Keratinocyte (primary cell): ENCODE results near the gene MYL12B. TPM values are rescaled to one million over a fixed set of nuclear protein-coding genes. Genes with fewer than 3 reads are reported as not detected.

ENCODE experiments used
- DNase-seq: peaks from one replicate; pipeline ENCODE4 v3.0.0-alpha.2; 2011; ENCODE audit warnings: low read depth, missing footprints, low spot score
- FAIRE-seq: peaks from 2 replicates; lab custom pipeline; 2011; peaks lifted over from hg19 to GRCh38; lab: Jason Lieb, UNC
- H2AFZ ChIP-seq: 2 replicates; pipeline ENCODE4 v1.6.0; 2012; ENCODE audit warnings: low read length, control low read depth, inconsistent platforms; ENCODE audit not compliant: control insufficient read depth
- H3K27ac ChIP-seq: 2 replicates; pipeline ENCODE4 v1.5.1; 2011; ENCODE audit warnings: low read length; ENCODE audit not compliant: control insufficient read depth, insufficient read depth
- H3K27me3 ChIP-seq: 3 replicates; pipeline ENCODE4 v1.6.0; 2011; ENCODE audit warnings: low read length; ENCODE audit not compliant: control insufficient read depth, insufficient read depth; ENCODE audit errors: extremely low read depth
- H3K36me3 ChIP-seq, 2 experiments: 2 replicates in 1 of 2; 3 replicates in 1 of 2; pipeline ENCODE4 v1.5.1; 2011; ENCODE audit warnings: low read length in 2 of 2, mild to moderate bottlenecking in 1 of 2; ENCODE audit not compliant: control insufficient read depth in 2 of 2, insufficient read depth in 2 of 2; ENCODE audit errors: extremely low read depth in 1 of 2
- H3K4me1 ChIP-seq: 3 replicates; pipeline ENCODE4 v1.5.1; 2011; ENCODE audit warnings: low read length; ENCODE audit not compliant: control insufficient read depth, insufficient read depth; ENCODE audit errors: extremely low read depth
- H3K4me2 ChIP-seq: 3 replicates; pipeline ENCODE4 v1.6.0; 2011; ENCODE audit warnings: low read depth, low read length; ENCODE audit not compliant: control insufficient read depth, insufficient read depth; ENCODE audit errors: extremely low read depth
- H3K4me3 ChIP-seq, 3 experiments: fragments of 200-600 bp in 1 of 3; sonication (generic) in 1 of 3; 2 replicates in 2 of 3; 3 replicates in 1 of 3; pipeline ENCODE4 v1.5.1; 2011 to 2016; ENCODE audit warnings: low read length in 3 of 3, mild to moderate bottlenecking in 3 of 3, control low read depth in 2 of 3, inconsistent platforms in 1 of 3, low read depth in 1 of 3, mixed read lengths in 1 of 3, mixed run types in 1 of 3, moderate library complexity in 1 of 3; ENCODE audit not compliant: control insufficient read depth in 2 of 3, insufficient read depth in 2 of 3; ENCODE audit errors: extremely low read depth in 1 of 3
- H3K79me2 ChIP-seq: 2 replicates; pipeline ENCODE4 v1.6.0; 2012; ENCODE audit warnings: low read length; ENCODE audit not compliant: control insufficient read depth, insufficient read depth
- H3K9ac ChIP-seq: 3 replicates; pipeline ENCODE4 v1.6.0; 2011; ENCODE audit warnings: low read length; ENCODE audit not compliant: control insufficient read depth, insufficient read depth; ENCODE audit errors: extremely low read depth
- H3K9me1 ChIP-seq: 3 replicates; pipeline ENCODE4 v1.6.0; 2011; ENCODE audit warnings: low read length; ENCODE audit not compliant: control insufficient read depth, insufficient read depth; ENCODE audit errors: extremely low read depth
- H3K9me3 ChIP-seq: 2 replicates; pipeline ENCODE4 v1.5.1; 2012; ENCODE audit warnings: low read depth, low read length; ENCODE audit not compliant: control insufficient read depth
- H4K20me1 ChIP-seq: 3 replicates; pipeline ENCODE4 v1.6.0; 2011; ENCODE audit warnings: low read length; ENCODE audit not compliant: control insufficient read depth, insufficient read depth; ENCODE audit errors: extremely low read depth
- CTCF ChIP-seq, 3 experiments: IDR thresholded peaks in 1 of 3; conservative IDR thresholded peaks in 1 of 3; optimal IDR thresholded peaks in 1 of 3; 2 replicates in 2 of 3; 3 replicates in 1 of 3; pipeline versions ENCODE3 to v1.5.1; 2011; ENCODE audit warnings: low read length in 3 of 3, mild to moderate bottlenecking in 3 of 3, moderate library complexity in 2 of 3, control low read depth in 1 of 3, inconsistent platforms in 1 of 3; ENCODE audit not compliant: insufficient read depth in 2 of 3; ENCODE audit errors: extremely low read depth in 1 of 3
- EZH2 ChIP-seq: IDR thresholded peaks from one replicate; pipeline ENCODE4 v1.6.1; 2012; ENCODE audit warnings: inconsistent platforms, mild to moderate bottlenecking, low read length, moderate library complexity
- dilution Hi-C: fragments of 300-500 bp; cut with MboI; formaldehyde crosslinking; loops from one replicate; pipeline ENCODE4 v1.7.0; 2020; ENCODE audit warnings: low sequenced_read_pairs; ENCODE audit not compliant: extremely low pct_ligation_motif_present
- polyA plus RNA-seq, 5 experiments: library from polyadenylated mRNA; depleted of rRNA in 3 of 5; stranded (reverse) in 3 of 5; stranded (forward) in 1 of 5; unstranded in 1 of 5; fragments of >200 nt; gene quantifications; 1 replicate in 1 of 5; 2 replicates in 3 of 5; 3 replicates in 1 of 5; pipeline versions ENCODE4 v1.2.1 to v1.2.3, GENCODE V29; 2011 to 2012; ENCODE audit warnings: missing spikeins in 2 of 5, low read depth in 1 of 5, low replicate concordance in 1 of 5

Gene MYL12B
- polyA plus RNA-seq, 1 donor (not counting 4 experiments of a cell fraction or from before 2014, with no cell fraction given) = 1,224 TPM

- Histone ChIP-seq H4K20me1 (peaks cover 49% of the 10 kb centered on the region), H3K9ac (peak overlapping the region; percentile 98)
Measured at GRCh38 chr18:3263132-3263700, 1.3 kb downstream of the MYL12B start.

GRCh38 chr18:3264362-3264761 lies 2.4 kb downstream of the MYL12B start:
- H2AFZ ChIP-seq = no peak overlapping the region
- H3K9ac ChIP-seq = no peak overlapping the region
- H3K4me3 ChIP-seq = peak overlapping the region; percentile 78 to 98 (median 88)
- H3K9me3 ChIP-seq = no peaks in the 10 kb centered on the region
- peaks cover 59% of the 10 kb centered on the region for H4K20me1 ChIP-seq
- peaks cover 0 to 10% of the 10 kb centered on the region in 2 experiments for H3K36me3 ChIP-seq
- dilution Hi-C loops = no loop called here
- TF ChIP-seq CTCF (optimal IDR thresholded peaks at IDR 0.05 in 1 of 3, IDR thresholded peaks at IDR 0.05 in 1 of 3, conservative IDR thresholded peaks at IDR 0.05 in 1 of 3; ENCODE audit: extremely low read depth in 1 of 3, insufficient read depth in 2 of 3, low read length in 3 of 3) = no peak
- TF ChIP-seq EZH2 = no peak
- H3K27me3 ChIP-seq = no peaks in the 10 kb centered on the region
- H3K27ac ChIP-seq = no peak overlapping the region
- H3K4me1 ChIP-seq = peaks cover 60% of the 10 kb centered on the region
- peaks cover 15% of the 10 kb centered on the region for H3K9me1 ChIP-seq
- H3K4me2 ChIP-seq = peak overlapping the region; percentile 96
- H3K79me2 ChIP-seq = peaks cover 75% of the 10 kb centered on the region
- no peak for DNase-seq
- no peak for FAIRE-seq

More at GRCh38 chr18:3263132-3263700, 1.3 kb downstream of the MYL12B start:
- no peak for TF ChIP-seq EZH2
- TF ChIP-seq CTCF (optimal IDR thresholded peaks at IDR 0.05 in 1 of 3, IDR thresholded peaks at IDR 0.05 in 1 of 3, conservative IDR thresholded peaks at IDR 0.05 in 1 of 3; ENCODE audit: extremely low read depth in 1 of 3, insufficient read depth in 2 of 3, low read length in 3 of 3) = no peak
- peak overlapping the region; percentile 96 for H3K27ac ChIP-seq
- H3K36me3 ChIP-seq = peaks cover 1 to 12% of the 10 kb centered on the region in 2 experiments
- H3K4me1 ChIP-seq = peaks cover 49% of the 10 kb centered on the region
- dilution Hi-C loops = no loop called here
- H2AFZ ChIP-seq = no peak overlapping the region
- no peak for FAIRE-seq
- peak overlapping the region; percentile 78 to 98 (median 88) for H3K4me3 ChIP-seq
- no peaks in the 10 kb centered on the region for H3K27me3 ChIP-seq
- no peak for DNase-seq
- peaks cover 65% of the 10 kb centered on the region for H3K79me2 ChIP-seq
- H3K4me2 ChIP-seq = peak overlapping the region; percentile 96
- H3K9me3 ChIP-seq = no peaks in the 10 kb centered on the region
- peaks cover 12% of the 10 kb centered on the region for H3K9me1 ChIP-seq
